ENCODE measurements around the gene ANKRD45. TPM values are rescaled to one million over a fixed set of nuclear protein-coding genes. Genes with fewer than 3 reads are reported as not detected.
"Not testable (repeated sequence)": the region's sequence is repeated elsewhere in the genome, so short reads cannot be mapped to it uniquely, and the experiment has no call there.

Gene ANKRD45
- total RNA-seq, result under 1 TPM in 1 of 2 experiments, not detected in 1; 0.28 TPM

- H3K9me3 Mint-ChIP-seq, result no peaks in the 10 kb centered on the region
- POLR2A ChIA-PET, result no interaction called here
- DNase-seq, result peak; percentile 49
- ATAC-seq (ENCODE audit: low read depth), result peak; percentile 52
- peaks cover 18% of the 10 kb centered on the region for H3K27me3 Mint-ChIP-seq
- peaks cover 1% of the 10 kb centered on the region for H3K36me3 Mint-ChIP-seq
- H3K4me1 Mint-ChIP-seq, result peaks cover 6% of the 10 kb centered on the region
- no peak within 1 kb of the TSS for H3K27ac Mint-ChIP-seq
- H3K4me3 Mint-ChIP-seq, result peak within 1 kb of the TSS; percentile 66
These were observed at the start of gene ANKRD45 for GRCh38 chr1:173669491-173669941. Gene ANKRD45 (minus strand): TSS chr1:173669851. CDS start chr1:173659418, 10,433 bp downstream.

- no peak overlapping the region for H3K4me3 Mint-ChIP-seq
- DNase-seq, result no peak
- POLR2A ChIA-PET, result interaction anchor here (0.7 kb wide), 1 partner anchor 8 kb away, joined by 3 read pairs; no protein-coding TSS in a partner anchor
- no peak overlapping the region for H3K27ac Mint-ChIP-seq
- peaks cover 25% of the 10 kb centered on the region for H3K4me1 Mint-ChIP-seq
- H3K27me3 Mint-ChIP-seq, result no peaks in the 10 kb centered on the region
- no peak for ATAC-seq (ENCODE audit: low read depth)
- H3K9me3 Mint-ChIP-seq, result peaks cover 3% of the 10 kb centered on the region
- peaks cover 27% of the 10 kb centered on the region for H3K36me3 Mint-ChIP-seq
These were observed 47.6 kb upstream of the ANKRD45 start for GRCh38 chr1:173717238-173717637.

GRCh38 chr1:173715538-173715844, 45.8 kb upstream of the ANKRD45 start:
- Mint-ChIP-seq H3K36me3 (peaks cover 14% of the 10 kb centered on the region), H3K27me3 (peaks cover 11% of the 10 kb centered on the region), H3K27ac (peak overlapping the region; percentile 98), H3K4me3 (peak overlapping the region; percentile 97), H3K9me3 (peaks cover 3% of the 10 kb centered on the region), H3K4me1 (peaks cover 21% of the 10 kb centered on the region)
- POLR2A ChIA-PET, result interaction anchor here (0.7 to 3.1 kb wide), 11 partner anchors 8 to 498 kb away, joined by 3 to 27 read pairs (median 4); partner anchors contain the start of genes CENPL, DARS2, GAS5 and PRDX6
- ATAC-seq (ENCODE audit: low read depth), result no peak
- DNase-seq, result no peak

GRCh38 chr1:173714759-173715537, 45.3 kb upstream of the ANKRD45 start, which contains the start of gene KLHL20:
Gene KLHL20 (plus strand): TSS chr1:173714981. CDS start chr1:173716044, 1,063 bp downstream.
- H3K4me3 Mint-ChIP-seq, result peak within 1 kb of the TSS; percentile 97
- ATAC-seq (ENCODE audit: low read depth) (peak; percentile 99), DNase-seq (peak; percentile 82)
- POLR2A ChIA-PET, result interaction anchor here (0.7 to 3.1 kb wide), 12 partner anchors 8 to 498 kb away, joined by 3 to 27 read pairs (median 4); partner anchors contain the start of genes CENPL, DARS2, GAS5 and PRDX6
- peaks cover 3% of the 10 kb centered on the region for H3K9me3 Mint-ChIP-seq
- H3K27me3 Mint-ChIP-seq, result peaks cover 15% of the 10 kb centered on the region
- peaks cover 16% of the 10 kb centered on the region for H3K4me1 Mint-ChIP-seq
- H3K36me3 Mint-ChIP-seq, result peaks cover 9% of the 10 kb centered on the region
- H3K27ac Mint-ChIP-seq, result peak within 1 kb of the TSS; percentile 98

GRCh38 chr1:173714441-173714758, 44.7 kb upstream of the ANKRD45 start:
- POLR2A ChIA-PET, result interaction anchor here (0.7 to 3.1 kb wide), 8 partner anchors 9 to 285 kb away, joined by 3 to 27 read pairs (median 6); partner anchors contain the start of genes CENPL, DARS2, GAS5 and PRDX6
- Mint-ChIP-seq H3K9me3 (peaks cover 3% of the 10 kb centered on the region), H3K4me3 (peak overlapping the region; percentile 97), H3K27me3 (peaks cover 17% of the 10 kb centered on the region), H3K4me1 (peaks cover 15% of the 10 kb centered on the region), H3K27ac (peak overlapping the region; percentile 98), H3K36me3 (peaks cover 7% of the 10 kb centered on the region)
- ATAC-seq (ENCODE audit: low read depth), result no peak
- DNase-seq, result no peak

- Mint-ChIP-seq H3K4me3 (no peak overlapping the region), H3K4me1 (peaks cover under 1% of the 10 kb centered on the region), H3K27me3 (peaks cover 33% of the 10 kb centered on the region), H3K36me3 (no peaks in the 10 kb centered on the region), H3K27ac (no peak overlapping the region), H3K9me3 (no peaks in the 10 kb centered on the region)
- DNase-seq (no peak), ATAC-seq (ENCODE audit: low read depth) (no peak)
- POLR2A ChIA-PET, result no interaction called here
These were observed 39.1 kb upstream of the ANKRD45 start for GRCh38 chr1:173708787-173709186.

GRCh38 chr1:173705117-173705516, 35.5 kb upstream of the ANKRD45 start:
- DNase-seq, result no peak
- Mint-ChIP-seq H3K36me3 (no peaks in the 10 kb centered on the region), H3K4me1 (no peaks in the 10 kb centered on the region), H3K9me3 (no peaks in the 10 kb centered on the region), H3K27ac (no peak overlapping the region), H3K27me3 (peaks cover 22% of the 10 kb centered on the region), H3K4me3 (no peak overlapping the region)
- no peak for ATAC-seq (ENCODE audit: low read depth)
- POLR2A ChIA-PET, result no interaction called here

GRCh38 chr1:173702736-173703135, 33.1 kb upstream of the ANKRD45 start:
- DNase-seq (no peak), ATAC-seq (ENCODE audit: low read depth) (no peak)
- Mint-ChIP-seq H3K27me3 (peaks cover 14% of the 10 kb centered on the region), H3K4me1 (no peaks in the 10 kb centered on the region), H3K36me3 (no peaks in the 10 kb centered on the region), H3K27ac (no peak overlapping the region), H3K9me3 (peaks cover 3% of the 10 kb centered on the region), H3K4me3 (no peak overlapping the region)
- POLR2A ChIA-PET, result no interaction called here

GRCh38 chr1:173701299-173701698, 31.6 kb upstream of the ANKRD45 start:
- ATAC-seq (ENCODE audit: low read depth); H3K27ac Mint-ChIP-seq; H3K36me3 Mint-ChIP-seq; H3K9me3 Mint-ChIP-seq; DNase-seq; H3K4me3 Mint-ChIP-seq; H3K4me1 Mint-ChIP-seq; POLR2A ChIA-PET: not testable (repeated sequence)
- peaks cover 11% of the 10 kb centered on the region for H3K27me3 Mint-ChIP-seq

GRCh38 chr1:173693238-173693637, 23.6 kb upstream of the ANKRD45 start:
- POLR2A ChIA-PET, result no interaction called here
- DNase-seq (no peak), ATAC-seq (ENCODE audit: low read depth) (no peak)
- Mint-ChIP-seq H3K27me3 (peaks cover 9% of the 10 kb centered on the region), H3K4me1 (peaks cover 6% of the 10 kb centered on the region), H3K36me3 (no peaks in the 10 kb centered on the region), H3K4me3 (no peak overlapping the region), H3K9me3 (peaks cover 1% of the 10 kb centered on the region), H3K27ac (no peak overlapping the region)

- no peak for DNase-seq
- H3K27ac Mint-ChIP-seq, result peak overlapping the region; percentile 56
- H3K27me3 Mint-ChIP-seq, result peaks cover 3% of the 10 kb centered on the region
- POLR2A ChIA-PET, result no interaction called here
- H3K9me3 Mint-ChIP-seq, result peaks cover 3% of the 10 kb centered on the region
- H3K4me3 Mint-ChIP-seq, result no peak overlapping the region
- H3K36me3 Mint-ChIP-seq, result no peaks in the 10 kb centered on the region
- H3K4me1 Mint-ChIP-seq, result peaks cover 7% of the 10 kb centered on the region
- no peak for ATAC-seq (ENCODE audit: low read depth)
These were observed 18.6 kb upstream of the ANKRD45 start for GRCh38 chr1:173688300-173688699.

- H3K4me3 Mint-ChIP-seq; DNase-seq; H3K9me3 Mint-ChIP-seq; ATAC-seq (ENCODE audit: low read depth); H3K27ac Mint-ChIP-seq; POLR2A ChIA-PET; H3K36me3 Mint-ChIP-seq; H3K27me3 Mint-ChIP-seq; H3K4me1 Mint-ChIP-seq: not testable (repeated sequence)
These were observed 15.5 kb upstream of the ANKRD45 start for GRCh38 chr1:173685121-173685520.

GRCh38 chr1:173683838-173684237, 14.2 kb upstream of the ANKRD45 start:
- H3K4me3 Mint-ChIP-seq; H3K27me3 Mint-ChIP-seq; ATAC-seq (ENCODE audit: low read depth); H3K9me3 Mint-ChIP-seq; POLR2A ChIA-PET; DNase-seq; H3K4me1 Mint-ChIP-seq; H3K36me3 Mint-ChIP-seq; H3K27ac Mint-ChIP-seq: not testable (repeated sequence)

- peaks cover 5% of the 10 kb centered on the region for H3K9me3 Mint-ChIP-seq
- POLR2A ChIA-PET, result no interaction called here
- no peak overlapping the region for H3K27ac Mint-ChIP-seq
- no peak for DNase-seq
- ATAC-seq (ENCODE audit: low read depth), result no peak
- H3K4me3 Mint-ChIP-seq, result no peak overlapping the region
- peaks cover 2% of the 10 kb centered on the region for H3K4me1 Mint-ChIP-seq
- H3K36me3 Mint-ChIP-seq, result no peaks in the 10 kb centered on the region
- no peaks in the 10 kb centered on the region for H3K27me3 Mint-ChIP-seq
These were observed 12.5 kb upstream of the ANKRD45 start for GRCh38 chr1:173682184-173682583.
